ENCODE results near the gene LHFPL2.

- no peak for TF ChIP-seq CTCF (conservative IDR thresholded peaks at IDR 0.05; ENCODE audit: low read depth in 2 of 2)
- TF ChIP-seq JUNB (IDR thresholded peaks at IDR 0.05; ENCODE audit: unreplicated experiment) = no peak
- no peak for TF ChIP-seq REST (IDR thresholded peaks at IDR 0.05; ENCODE audit: unreplicated experiment)
- TF ChIP-seq POLR2AphosphoS5 (IDR thresholded peaks at IDR 0.05; ENCODE audit: low read depth) = no peak
- TF ChIP-seq CREB1 (CRISPR knock-in tag; IDR thresholded peaks at IDR 0.05; ENCODE audit: low read depth) = no peak
- no peak for TF ChIP-seq EZH2phosphoT487 (IDR thresholded peaks at IDR 0.05; ENCODE audit: unreplicated experiment)
- no peak for TF ChIP-seq EZH2 (IDR thresholded peaks at IDR 0.05; ENCODE audit: low read depth, unreplicated experiment)
- TF ChIP-seq NANOG (IDR thresholded peaks at IDR 0.05; ENCODE audit: borderline replicate concordance) = no peak
Observed at GRCh38 chr5:78526049-78526525, 122.5 kb downstream of the LHFPL2 start.
